Brain microvascular endothelial cell (primary cell): ENCODE measurements around the gene IL22.

Experiments
- DNase-seq: peaks from one replicate; pipeline ENCODE4 v3.0.0-alpha.2; 2020
- H3K27ac ChIP-seq: fragments of 250-450 bp; sonication (Bioruptor Pico); 2 replicates; pipeline ENCODE4 v1.5.1; 2020; ENCODE audit warnings: mild to moderate bottlenecking, moderate library complexity
- H3K27me3 ChIP-seq: fragments of 250-450 bp; sonication (Bioruptor Pico); replicated peaks from 2 replicates; pipeline ENCODE4 v1.5.1; 2020; ENCODE audit warnings: mild to moderate bottlenecking
- H3K36me3 ChIP-seq: fragments of 250-450 bp; sonication (Bioruptor Pico); replicated peaks from 2 replicates; pipeline ENCODE4 v1.5.1; 2020; ENCODE audit warnings: mild to moderate bottlenecking
- H3K4me3 ChIP-seq: 2 replicates; pipeline ENCODE4 v1.5.1; 2011; ENCODE audit warnings: low read depth, mild to moderate bottlenecking, control low read depth, low read length, moderate library complexity
- in situ Hi-C: cut with HindIII; loops from 2 replicates; pipeline ENCODE4 v1.10.0; 2017; ENCODE audit warnings: low sequenced_read_pairs, low pct_ligation_motif_present
- TF ChIP-seq, protein P1 (sequence below): IDR thresholded peaks from 2 replicates; pipeline ENCODE4 v1.5.1; 2011; ENCODE audit warnings: low read depth, mild to moderate bottlenecking, moderate library complexity, low read length, control low read depth, inconsistent platforms; ENCODE audit errors: missing control alignments

IL22 gene, protein sequence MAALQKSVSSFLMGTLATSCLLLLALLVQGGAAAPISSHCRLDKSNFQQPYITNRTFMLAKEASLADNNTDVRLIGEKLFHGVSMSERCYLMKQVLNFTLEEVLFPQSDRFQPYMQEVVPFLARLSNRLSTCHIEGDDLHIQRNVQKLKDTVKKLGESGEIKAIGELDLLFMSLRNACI

DNA sequence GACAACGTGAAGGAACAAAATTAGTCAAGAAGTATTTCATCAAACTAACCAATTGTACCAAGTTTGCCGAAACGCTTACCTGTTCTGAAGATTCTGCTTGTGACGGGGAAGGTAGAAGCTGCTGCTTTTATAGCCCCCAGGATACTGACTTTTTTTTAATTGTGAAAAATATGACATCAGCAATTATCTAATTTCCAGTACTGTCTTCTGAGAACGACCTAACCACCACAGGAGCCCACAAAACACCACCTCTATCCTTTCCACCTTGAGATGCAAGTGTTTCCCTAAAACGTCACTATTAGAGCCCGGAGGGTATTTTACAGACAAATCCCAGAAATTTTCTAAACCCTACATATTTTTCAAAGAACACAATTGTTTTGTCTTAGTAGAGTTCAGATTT lies at the start of gene IL22:
TSS of gene IL22 (minus strand) at position 101 of the 400 bp plus-strand sequence. CDS start 156 bp downstream, outside the sequence.
- in situ Hi-C loops = no loop called here
- no peak for DNase-seq
- TF ChIP-seq, protein P1, sequence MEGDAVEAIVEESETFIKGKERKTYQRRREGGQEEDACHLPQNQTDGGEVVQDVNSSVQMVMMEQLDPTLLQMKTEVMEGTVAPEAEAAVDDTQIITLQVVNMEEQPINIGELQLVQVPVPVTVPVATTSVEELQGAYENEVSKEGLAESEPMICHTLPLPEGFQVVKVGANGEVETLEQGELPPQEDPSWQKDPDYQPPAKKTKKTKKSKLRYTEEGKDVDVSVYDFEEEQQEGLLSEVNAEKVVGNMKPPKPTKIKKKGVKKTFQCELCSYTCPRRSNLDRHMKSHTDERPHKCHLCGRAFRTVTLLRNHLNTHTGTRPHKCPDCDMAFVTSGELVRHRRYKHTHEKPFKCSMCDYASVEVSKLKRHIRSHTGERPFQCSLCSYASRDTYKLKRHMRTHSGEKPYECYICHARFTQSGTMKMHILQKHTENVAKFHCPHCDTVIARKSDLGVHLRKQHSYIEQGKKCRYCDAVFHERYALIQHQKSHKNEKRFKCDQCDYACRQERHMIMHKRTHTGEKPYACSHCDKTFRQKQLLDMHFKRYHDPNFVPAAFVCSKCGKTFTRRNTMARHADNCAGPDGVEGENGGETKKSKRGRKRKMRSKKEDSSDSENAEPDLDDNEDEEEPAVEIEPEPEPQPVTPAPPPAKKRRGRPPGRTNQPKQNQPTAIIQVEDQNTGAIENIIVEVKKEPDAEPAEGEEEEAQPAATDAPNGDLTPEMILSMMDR = no peak
- no peaks in the 10 kb centered on the region for H3K27me3 ChIP-seq
- no peak within 1 kb of the TSS for H3K27ac ChIP-seq
- H3K36me3 ChIP-seq = no peaks in the 10 kb centered on the region
- no peak within 1 kb of the TSS for H3K4me3 ChIP-seq

DNA sequence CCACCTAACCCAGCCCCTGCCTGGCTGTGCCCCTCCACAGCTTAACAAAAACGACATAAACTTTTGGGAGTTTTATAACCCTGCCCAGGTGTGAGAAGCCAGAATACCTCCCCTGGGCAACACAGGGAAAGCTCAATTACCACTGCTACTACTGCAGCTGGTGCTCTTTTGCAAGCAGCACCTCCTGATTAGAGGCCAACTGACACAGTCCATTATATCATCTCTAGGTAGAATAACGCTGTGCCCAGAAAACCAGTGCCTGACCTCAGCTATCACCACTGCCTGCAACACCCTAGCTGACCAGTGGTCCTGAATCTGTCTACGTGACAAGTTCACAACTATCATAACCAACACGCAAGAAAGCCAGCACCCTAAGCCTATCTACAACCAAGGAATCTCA lies 44.5 kb upstream of the IL22 start:
- TF ChIP-seq, protein P1 = no peak
- Histone ChIP-seq H3K36me3 (no peaks in the 10 kb centered on the region), H3K27me3 (no peaks in the 10 kb centered on the region), H3K27ac (no peak overlapping the region), H3K4me3 (no peak overlapping the region)
- DNase-seq = no peak
- in situ Hi-C loops = no loop called here

DNA sequence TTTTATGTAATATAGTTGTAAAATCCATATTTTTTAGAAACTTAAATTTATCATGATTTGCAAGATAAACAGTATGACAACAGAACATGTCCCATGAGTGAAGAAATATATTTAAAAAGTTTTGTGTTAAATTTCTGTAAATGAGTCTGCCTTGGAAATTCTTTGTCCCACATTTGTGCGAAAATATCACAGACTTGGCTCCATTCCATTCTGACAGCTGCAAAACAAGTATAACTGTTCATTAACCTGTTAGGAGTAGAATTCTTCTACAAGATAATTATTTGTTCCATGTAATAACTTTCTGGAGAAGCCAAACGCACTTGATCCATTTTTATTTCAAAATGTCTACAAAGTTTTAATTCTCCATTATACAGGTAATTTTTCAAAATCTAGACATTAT lies 40.8 kb upstream of the IL22 start:
- DNase-seq = no peak
- TF ChIP-seq, protein P1 = no peak
- Histone ChIP-seq H3K27ac (no peak overlapping the region), H3K4me3 (no peak overlapping the region), H3K36me3 (no peaks in the 10 kb centered on the region), H3K27me3 (no peaks in the 10 kb centered on the region)
- in situ Hi-C loops = no loop called here

DNA sequence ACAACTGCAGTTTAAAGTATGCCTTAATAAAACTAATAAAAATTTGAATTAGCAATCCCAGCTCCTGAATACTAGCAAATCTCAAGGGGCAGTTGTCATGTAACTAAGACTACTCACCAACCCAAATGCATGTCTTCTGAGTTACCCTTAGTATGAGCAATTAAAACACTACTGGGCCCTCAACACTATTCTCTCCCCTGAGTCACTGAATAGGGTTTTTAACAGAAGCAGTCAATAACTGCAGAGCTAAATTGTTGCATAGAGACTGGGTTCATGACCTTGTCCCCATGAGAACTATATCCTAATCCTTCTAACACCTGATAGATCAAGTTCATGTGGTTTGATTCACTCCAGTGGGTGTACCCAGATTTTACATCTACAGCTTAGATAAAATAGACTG lies 39.9 kb upstream of the IL22 start:
- TF ChIP-seq, protein P1 = no peak
- in situ Hi-C loops = no loop called here
- H3K36me3 ChIP-seq = no peaks in the 10 kb centered on the region

DNA sequence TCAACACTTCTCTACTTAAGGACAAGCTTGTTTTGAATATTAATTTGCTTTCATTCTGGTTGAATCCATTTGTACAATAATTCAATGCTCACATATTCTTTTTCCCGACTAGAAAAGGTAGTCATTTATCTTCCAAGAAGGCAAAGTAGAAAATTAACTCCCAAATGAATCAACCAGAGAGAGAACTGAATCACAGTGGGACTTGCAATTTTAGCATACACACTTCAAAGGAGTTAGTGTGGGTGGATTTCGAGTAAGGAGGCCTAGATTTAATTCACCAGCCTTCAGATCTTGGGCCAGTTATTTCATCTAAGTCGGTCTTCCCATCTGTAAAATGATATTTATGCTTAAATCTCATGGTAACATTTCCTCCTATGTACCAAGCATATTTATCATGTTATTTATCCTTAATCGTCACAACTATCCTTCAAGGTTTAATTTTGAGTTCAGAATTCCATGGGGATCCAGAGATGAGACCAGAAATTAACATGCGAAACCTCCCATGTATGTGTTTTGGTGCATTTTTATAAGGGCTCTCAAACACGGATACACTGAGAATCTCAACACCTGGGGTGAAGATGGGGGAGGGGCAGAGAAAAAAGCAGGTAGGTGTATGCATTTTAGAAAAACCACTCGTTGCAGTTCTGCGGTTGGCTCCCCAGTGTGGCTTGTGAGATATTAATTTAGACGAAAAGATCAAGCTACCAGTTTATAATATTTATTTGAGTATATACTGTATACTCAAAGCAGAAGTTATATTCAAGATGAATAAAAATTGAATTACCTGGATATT lies 38.9 kb upstream of the IL22 start:
- DNase-seq = no peak
- Histone ChIP-seq H3K36me3 (no peaks in the 10 kb centered on the region), H3K27me3 (no peaks in the 10 kb centered on the region), H3K27ac (no peak overlapping the region), H3K4me3 (no peak overlapping the region)
- TF ChIP-seq, protein P1 = no peak
- in situ Hi-C loops = no loop called here

More for the DNA sequence above, 39.9 kb upstream of the IL22 start:
- DNase-seq = no peak
- H3K4me3 ChIP-seq = no peak overlapping the region
- H3K27me3 ChIP-seq = no peaks in the 10 kb centered on the region
- no peak overlapping the region for H3K27ac ChIP-seq
